NCI-H2196 (cell line): ENCODE measurements around the gene IFNA13.
"Not testable (repeated sequence)": the region's sequence is repeated elsewhere in the genome, so short reads cannot be mapped to it uniquely, and the experiment has no call there.

Experiments
- DNase-seq: peaks from one replicate; lab custom pipeline; 2025; ENCODE audit not compliant: unreplicated experiment; lab: John Stamatoyannopoulos, UW

The IFNA13 gene

GRCh38 chr9:21367957-21368356, at the start of gene IFNA13:
TSS of gene IFNA13 (minus strand) at chr9:21368057. CDS start at chr9:21368010, 47 bp downstream.
- no peak for DNase-seq

GRCh38 chr9:21415493-21416267, 47.8 kb upstream of the IFNA13 start:
- no peak for DNase-seq

- no peak for DNase-seq
Measured at GRCh38 chr9:21414220-21414940, 46.5 kb upstream of the IFNA13 start.

- no peak for DNase-seq
Measured at GRCh38 chr9:21413624-21414023, 45.8 kb upstream of the IFNA13 start.

- no peak for DNase-seq
Measured at GRCh38 chr9:21413151-21413550, 45.3 kb upstream of the IFNA13 start.

GRCh38 chr9:21412107-21412506, 44.2 kb upstream of the IFNA13 start:
- no peak for DNase-seq

- DNase-seq, result no peak
Measured at GRCh38 chr9:21408817-21409216, 41.0 kb upstream of the IFNA13 start, which contains the start of gene IFNA8. TSS of gene IFNA8 (plus strand) at chr9:21409117. CDS start at chr9:21409177, 60 bp downstream.

GRCh38 chr9:21404146-21404545, 36.3 kb upstream of the IFNA13 start:
- DNase-seq, result no peak

GRCh38 chr9:21402386-21403251, 34.8 kb upstream of the IFNA13 start:
- no peak for DNase-seq

GRCh38 chr9:21399956-21400355, 32.1 kb upstream of the IFNA13 start:
- DNase-seq, result no peak

GRCh38 chr9:21398955-21399489, 31.2 kb upstream of the IFNA13 start:
- DNase-seq, result no peak

GRCh38 chr9:21395778-21396717, 28.2 kb upstream of the IFNA13 start:
- DNase-seq, result no peak

GRCh38 chr9:21392270-21392669, 24.4 kb upstream of the IFNA13 start:
- DNase-seq, result no peak

GRCh38 chr9:21385131-21385670, 17.3 kb upstream of the IFNA13 start, which contains the start of gene IFNA2:
TSS of gene IFNA2 (minus strand) at chr9:21385398. CDS start at chr9:21385329, 69 bp downstream.
- DNase-seq, result no peak

- DNase-seq, result no peak
Measured at GRCh38 chr9:21383627-21384026, 15.8 kb upstream of the IFNA13 start.

GRCh38 chr9:21381448-21382339, 13.8 kb upstream of the IFNA13 start:
- no peak for DNase-seq

- DNase-seq, result not testable (repeated sequence)
Measured at GRCh38 chr9:21371467-21371866, 3.6 kb upstream of the IFNA13 start.

- not testable (repeated sequence) for DNase-seq
Measured at GRCh38 chr9:21367169-21367568, 688 bp downstream of the IFNA13 start.

- DNase-seq, result no peak
Measured at GRCh38 chr9:21362287-21362686, 5.6 kb downstream of the IFNA13 start.
